CMK (cell line): Measurements from ENCODE around the gene PCSK2.
A peak's percentile ranks its signal among the peaks of the same experiment; 100 is the strongest.

Experiments
- DNase-seq: peaks from one replicate; pipeline ENCODE4 v3.0.0-alpha.2; 2010; ENCODE audit warnings: low read depth

The PCSK2 gene

GRCh38 chr20:17395729-17396128 lies 168.9 kb downstream of the PCSK2 start:
- DNase-seq, result no peak

DNA sequence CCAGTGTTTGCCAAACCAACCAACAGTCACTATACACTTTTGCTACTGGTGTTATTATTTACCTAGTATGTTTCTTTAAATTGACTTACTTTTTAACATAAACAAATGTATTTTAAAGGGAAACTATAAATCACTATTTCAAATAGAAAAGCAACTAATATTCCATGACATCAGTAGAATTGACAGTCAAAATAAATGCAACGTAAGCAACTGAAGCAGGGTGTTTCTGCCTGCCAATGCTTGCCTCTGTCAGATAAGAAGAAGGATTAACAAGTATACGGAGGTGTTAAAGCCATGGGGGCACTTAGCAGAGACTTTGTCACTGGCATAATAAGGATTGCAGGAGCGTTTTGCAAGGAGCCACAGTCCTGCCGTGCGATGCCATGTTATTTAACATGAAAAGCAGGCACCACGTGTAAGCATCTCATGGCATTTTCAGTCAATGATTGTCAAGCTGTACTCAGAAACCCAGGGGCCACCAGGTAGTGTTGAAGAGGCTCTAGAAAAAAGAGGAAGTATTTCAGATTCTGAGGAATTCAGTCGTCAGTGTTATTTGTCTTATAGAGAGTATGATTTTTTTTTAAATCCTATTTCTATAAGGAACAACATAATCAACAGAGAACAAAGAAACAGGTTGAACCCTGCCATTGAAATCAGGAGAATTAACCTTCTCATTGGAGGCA lies 172.6 kb downstream of the PCSK2 start:
- no peak for DNase-seq

GRCh38 chr20:17403461-17403860 lies 176.6 kb downstream of the PCSK2 start:
- no peak for DNase-seq

GRCh38 chr20:17406051-17406590 lies 179.3 kb downstream of the PCSK2 start:
- DNase-seq, result no peak

GRCh38 chr20:17407550-17407949 lies 180.7 kb downstream of the PCSK2 start:
- no peak for DNase-seq

DNA sequence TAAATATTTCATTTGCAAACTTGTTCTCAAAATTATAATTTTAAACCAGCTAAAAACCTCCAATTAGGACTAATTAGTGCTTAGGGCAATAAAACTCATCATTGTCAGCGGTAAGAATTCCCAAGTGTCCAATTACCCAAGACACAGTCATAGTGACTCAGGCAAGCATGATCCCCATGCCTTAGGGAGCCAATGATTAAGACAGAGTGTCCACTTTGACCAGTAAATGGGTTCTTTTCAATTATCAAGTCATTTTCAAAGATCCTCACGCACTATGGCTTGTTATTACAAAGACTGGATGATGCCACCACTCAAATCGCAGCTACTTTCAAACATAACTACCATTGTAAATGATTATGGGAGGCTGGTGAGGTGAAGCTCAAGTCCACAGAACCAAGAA lies 190.4 kb downstream of the PCSK2 start:
- DNase-seq, result no peak

GRCh38 chr20:17418737-17419136 lies 191.9 kb downstream of the PCSK2 start:
- no peak for DNase-seq

- DNase-seq, result no peak
Observed at GRCh38 chr20:17419479-17420041, 192.7 kb downstream of the PCSK2 start.

DNA sequence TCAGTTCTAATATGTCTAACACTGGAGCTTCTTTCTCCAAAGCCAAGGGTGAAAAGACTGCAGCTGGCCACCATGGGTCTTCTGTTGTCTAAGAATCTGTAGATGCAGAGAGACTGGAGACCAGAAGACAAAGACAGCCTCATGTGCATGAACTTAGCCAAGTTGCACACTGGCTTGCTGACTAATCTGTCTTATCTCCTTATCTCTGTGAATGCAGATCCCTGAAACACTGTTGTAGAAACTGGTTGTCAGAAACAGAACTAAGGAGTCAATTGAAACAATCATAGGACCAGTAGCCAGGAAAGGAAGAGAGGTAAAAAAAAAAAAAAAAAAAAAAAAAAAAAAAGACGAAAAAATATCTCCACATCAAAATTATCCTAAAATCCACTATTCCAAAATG lies 194.7 kb downstream of the PCSK2 start:
- DNase-seq, result no peak

DNA sequence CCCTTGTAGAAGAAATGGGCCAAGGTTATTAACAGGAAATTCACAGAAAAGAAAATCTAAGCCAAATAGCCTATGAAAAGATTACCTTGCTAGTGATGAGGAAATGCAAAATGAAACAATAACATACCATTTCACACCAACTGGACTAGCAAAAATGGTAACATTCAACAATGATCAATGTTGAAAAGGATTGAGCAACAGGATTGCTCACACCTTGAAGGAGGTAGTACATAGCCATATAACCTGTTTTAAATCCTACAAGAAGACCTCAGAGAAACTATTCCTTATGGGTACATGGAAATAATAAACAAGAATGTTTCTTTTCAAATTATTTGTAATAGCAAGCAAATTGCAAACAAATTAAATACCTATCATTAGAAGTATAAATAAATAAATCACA lies 196.9 kb downstream of the PCSK2 start:
- no peak for DNase-seq

DNA sequence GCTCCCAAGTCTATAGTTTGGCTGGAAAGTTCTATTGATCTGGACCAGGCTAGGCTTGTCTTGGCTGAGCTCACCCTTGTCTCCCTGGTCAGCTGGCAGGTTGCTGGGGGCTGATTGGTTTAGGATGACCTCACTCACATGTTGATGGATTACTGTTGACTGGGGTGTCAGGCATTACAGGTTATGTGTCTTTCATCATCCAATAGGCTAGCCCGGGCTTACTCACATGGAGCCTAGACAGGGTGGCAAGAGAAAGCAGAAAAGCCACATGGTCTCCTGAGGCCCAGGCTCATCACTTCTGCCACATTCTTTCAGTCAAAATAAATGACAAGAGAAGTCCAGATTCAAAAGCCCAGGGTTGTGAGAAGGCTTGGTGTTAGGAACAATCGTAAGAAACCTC lies 200.8 kb downstream of the PCSK2 start:
- no peak for DNase-seq

DNA sequence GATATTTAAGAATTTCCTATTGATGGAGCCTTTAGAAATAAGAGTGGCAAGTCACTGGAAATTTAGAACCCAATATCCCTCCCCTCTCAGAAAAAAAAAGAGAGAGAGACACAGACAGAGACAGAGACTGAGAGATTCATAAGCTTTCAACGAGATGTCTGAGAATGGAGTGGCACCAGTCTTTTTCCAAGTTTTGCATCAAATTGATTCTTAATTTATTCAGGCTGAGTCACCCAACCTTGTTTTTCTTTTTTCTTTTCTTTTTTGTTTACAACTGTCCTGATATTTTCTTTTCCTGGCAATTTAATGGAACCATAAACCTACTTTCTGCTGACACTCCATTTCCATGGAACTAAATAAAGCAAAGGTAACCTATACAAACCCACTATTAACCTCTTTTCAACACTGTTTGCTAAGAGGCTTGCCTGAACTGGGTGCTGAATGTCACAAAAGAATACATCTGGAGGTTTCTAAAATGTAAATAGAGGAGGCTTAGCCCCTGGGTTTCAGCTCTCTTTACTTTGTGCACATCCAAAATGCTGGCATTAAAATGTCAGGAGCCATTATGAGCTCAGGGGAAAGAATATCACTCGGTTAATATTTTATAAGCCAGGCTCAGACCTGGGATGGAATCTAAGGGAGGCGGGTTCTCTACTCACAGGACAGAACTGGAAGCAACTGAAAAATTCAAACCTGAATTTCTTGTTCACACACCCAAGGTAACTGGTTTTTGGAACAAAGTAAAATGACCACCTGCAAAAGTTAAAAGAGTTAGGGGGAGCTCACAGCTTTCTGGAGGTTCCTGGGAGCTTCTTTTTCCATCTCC lies 203.5 kb downstream of the PCSK2 start:
- no peak for DNase-seq

GRCh38 chr20:17431621-17432364 lies 205.0 kb downstream of the PCSK2 start:
- DNase-seq, result no peak

DNA sequence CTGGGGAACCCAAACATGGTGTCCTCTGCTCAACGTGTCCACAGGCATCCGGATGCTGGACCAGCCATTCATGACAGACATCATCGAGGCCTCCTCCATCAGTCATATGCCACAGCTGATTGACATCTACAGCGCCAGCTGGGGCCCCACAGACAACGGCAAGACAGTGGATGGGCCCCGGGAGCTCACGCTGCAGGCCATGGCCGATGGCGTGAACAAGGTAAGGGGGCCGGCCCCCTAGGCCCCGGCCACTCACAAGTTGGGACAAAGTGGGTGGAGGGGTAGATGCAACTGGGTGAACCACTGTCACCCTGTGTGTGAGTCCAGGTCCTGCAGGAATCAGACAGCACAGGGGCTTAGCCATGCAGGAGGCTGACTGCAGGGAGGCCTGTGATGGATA lies 209.8 kb downstream of the PCSK2 start:
- DNase-seq, result no peak

GRCh38 chr20:17437251-17437650 lies 210.4 kb downstream of the PCSK2 start:
- peak; percentile 74 for DNase-seq

GRCh38 chr20:17438436-17439039 lies 211.7 kb downstream of the PCSK2 start:
- no peak for DNase-seq

- DNase-seq, result no peak
Observed at GRCh38 chr20:17439616-17440296, 212.9 kb downstream of the PCSK2 start.

DNA sequence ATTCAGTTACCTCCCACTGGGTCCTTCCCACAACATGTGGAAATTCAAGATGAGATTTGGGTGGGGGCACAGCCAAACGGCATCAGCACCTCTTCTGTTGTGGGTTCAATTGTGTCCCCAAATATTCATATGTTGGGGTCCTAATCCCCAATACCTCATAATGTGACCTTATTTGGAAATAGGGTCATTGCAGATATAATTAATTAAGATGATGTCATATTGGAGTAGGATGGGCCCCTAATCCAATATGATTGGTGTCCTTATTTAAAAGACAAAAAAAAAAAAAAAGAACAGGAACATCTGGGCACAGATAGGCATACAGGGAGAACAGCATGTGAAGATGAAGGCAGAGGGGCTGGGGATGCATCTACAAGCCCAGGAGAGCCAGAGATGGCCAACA lies 214.9 kb downstream of the PCSK2 start:
- no peak for DNase-seq

GRCh38 chr20:17442588-17442987 lies 215.7 kb downstream of the PCSK2 start:
- no peak for DNase-seq

DNA sequence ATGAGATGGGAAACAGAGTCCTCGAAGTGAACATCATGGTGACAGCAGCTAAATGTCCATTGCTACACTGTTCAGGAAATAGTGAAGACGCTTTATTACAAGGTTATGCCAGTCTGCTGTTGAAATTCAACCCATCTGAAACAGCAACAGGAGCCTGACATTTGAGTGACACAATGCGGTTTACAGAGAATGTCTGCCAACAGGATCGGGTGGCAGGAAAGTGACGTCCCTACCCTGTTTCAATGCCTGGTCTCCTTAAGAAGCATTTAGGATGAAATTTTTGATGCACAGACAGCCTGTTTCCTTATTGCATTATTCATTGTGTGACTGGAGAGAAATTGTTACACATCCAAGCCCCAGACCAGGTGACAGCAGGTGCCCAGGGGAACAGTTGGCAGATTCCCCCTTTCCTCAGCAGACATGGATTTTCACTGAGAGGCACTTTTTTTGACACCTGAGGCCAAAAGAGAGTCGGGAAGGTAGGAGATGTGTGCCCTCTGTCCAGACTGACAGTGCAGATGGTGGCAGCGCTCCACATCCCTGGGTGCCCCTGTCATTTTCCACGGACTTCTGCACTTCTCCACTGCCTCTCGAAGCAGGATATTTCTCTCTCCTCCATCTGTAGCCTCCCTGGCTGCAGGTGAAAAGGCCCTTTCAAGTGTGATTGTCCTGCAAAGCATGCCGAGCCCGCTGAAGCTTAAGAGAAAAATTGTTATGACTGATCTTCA lies 216.5 kb downstream of the PCSK2 start:
- no peak for DNase-seq

GRCh38 chr20:17444091-17444490 lies 217.3 kb downstream of the PCSK2 start:
- no peak for DNase-seq
